SU-DHL-6 (cell line): Measurements from ENCODE around the gene SETBP1.

Experiments
- H2AFZ ChIP-seq: fragments of 200-600 bp; sonication (generic); 2 replicates; pipeline ENCODE4 v1.6.1; 2014; ENCODE audit warnings: low read depth, mild to moderate bottlenecking, moderate library complexity, mixed read lengths, antibody characterized with exemption, low read length; ENCODE audit not compliant: severe bottlenecking
- H3F3A ChIP-seq: fragments of 200-600 bp; shearing (Covaris generic); 2 replicates; pipeline ENCODE4 v1.6.0; 2016; ENCODE audit warnings: antibody characterized with exemption, mild to moderate bottlenecking; ENCODE audit not compliant: insufficient read depth
- H3K27ac ChIP-seq: fragments of 200-600 bp; sonication (generic); 2 replicates; pipeline ENCODE4 v1.5.1; 2016; ENCODE audit warnings: low read depth, mild to moderate bottlenecking, low read length, moderate library complexity, mixed read lengths
- H3K27me3 ChIP-seq: fragments of 200-600 bp; sonication (generic), shearing (Covaris generic); 2 replicates; pipeline ENCODE4 v1.6.0; 2014; ENCODE audit warnings: mild to moderate bottlenecking, low read length
- H3K36me3 ChIP-seq: fragments of 200-600 bp; sonication (generic); 2 replicates; pipeline ENCODE4 v1.6.1; 2014; ENCODE audit warnings: mild to moderate bottlenecking, low read length, mixed read lengths
- H3K4me2 ChIP-seq: fragments of 300-600, 200-600 bp; shearing (Covaris generic), sonication (generic); 2 replicates; pipeline ENCODE4 v1.6.0; 2014; ENCODE audit warnings: low read length, low read depth, mild to moderate bottlenecking; ENCODE audit not compliant: poor library complexity, severe bottlenecking
- H3K4me3 ChIP-seq: fragments of 200-600 bp; sonication (generic); 2 replicates; pipeline ENCODE4 v1.5.1; 2014; ENCODE audit warnings: antibody characterized with exemption, low read length, mild to moderate bottlenecking, mixed read lengths; ENCODE audit not compliant: insufficient read depth, poor library complexity, severe bottlenecking
- H3K79me2 ChIP-seq: fragments of 200-600 bp; sonication (generic); 2 replicates; pipeline ENCODE4 v1.6.1; 2014; ENCODE audit warnings: mild to moderate bottlenecking, low read length, moderate library complexity; ENCODE audit not compliant: insufficient read depth
- H3K9ac ChIP-seq: fragments of 200-600 bp; sonication (generic); 2 replicates; pipeline ENCODE4 v1.7.0; 2014; ENCODE audit warnings: mild to moderate bottlenecking, low read length
- H3K9me2 ChIP-seq: fragments of 200-600 bp; sonication (generic); replicated peaks from 2 replicates; pipeline ENCODE4 v1.6.1; 2014; ENCODE audit warnings: low read length; ENCODE audit not compliant: insufficient read depth
- H3K9me3 ChIP-seq: fragments of 200-600 bp; sonication (generic); 2 replicates; pipeline ENCODE4 v1.6.1; 2014; ENCODE audit warnings: low read length, mixed read lengths; ENCODE audit not compliant: insufficient read depth
- H4K20me1 ChIP-seq: fragments of 200-600 bp; sonication (generic); 2 replicates; pipeline ENCODE4 v1.6.1; 2014; ENCODE audit warnings: low read depth, mild to moderate bottlenecking, antibody characterized with exemption, low read length, moderate library complexity, mixed read lengths
- EZH2phosphoT487 ChIP-seq: fragments of 200-600 bp; sonication (generic), shearing (Covaris generic); conservative IDR thresholded peaks from 2 replicates; pipeline ENCODE4 v1.6.1; 2018; ENCODE audit warnings: mild to moderate bottlenecking, antibody characterized with exemption, low read length, moderate library complexity, mixed read lengths
- TF ChIP-seq, protein P1 (sequence below): fragments of 200-600 bp; sonication (generic); IDR thresholded peaks from one replicate; pipeline ENCODE4 v1.5.1; 2017; ENCODE audit warnings: antibody characterized with exemption, mild to moderate bottlenecking, low read length, moderate library complexity; ENCODE audit not compliant: insufficient read depth, poor library complexity, severe bottlenecking

Gene SETBP1

DNA sequence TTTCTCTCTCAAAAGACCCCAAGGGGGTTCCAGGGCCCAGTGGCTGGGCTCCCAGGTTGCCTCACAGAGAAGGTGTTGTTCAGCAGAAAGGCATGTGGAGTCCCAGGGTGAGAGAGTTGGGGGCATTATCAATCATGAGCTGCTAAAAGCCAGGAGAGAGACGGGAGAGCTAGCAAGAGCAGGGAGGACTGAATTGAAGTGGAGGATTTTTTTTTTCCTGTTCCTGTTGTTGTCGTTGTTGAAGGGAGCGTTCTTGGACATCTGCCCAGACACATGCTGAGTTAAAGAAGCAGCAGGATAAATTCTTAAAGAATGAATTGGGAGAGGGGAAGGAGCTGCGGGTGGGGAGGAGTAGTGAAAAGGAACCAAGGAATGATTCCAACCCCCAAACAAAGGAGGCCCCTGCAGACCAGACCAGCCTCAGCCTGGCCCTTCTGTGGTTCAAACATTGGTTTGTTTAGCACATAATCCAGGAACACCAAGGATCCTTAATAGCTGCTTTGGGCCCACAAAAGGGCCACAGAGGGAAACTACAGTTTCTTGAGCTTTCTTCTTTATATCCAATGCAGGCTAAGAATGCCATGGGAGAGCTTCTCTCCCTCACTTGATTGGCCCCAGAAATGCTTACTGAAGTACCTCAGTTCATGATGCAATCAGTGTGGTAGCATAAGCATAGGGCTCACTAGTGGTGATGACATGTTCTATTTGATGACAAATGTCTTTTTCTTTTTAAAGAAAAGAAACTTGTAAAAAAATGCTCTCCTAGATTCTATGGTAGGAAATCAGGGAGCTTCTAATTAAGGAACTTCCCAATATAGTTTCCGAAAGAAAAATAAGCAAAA, 146.0 kb downstream of the SETBP1 start:
- Histone ChIP-seq H3K9ac (no peak overlapping the region), H3K4me3 (no peak overlapping the region), H3K27me3 (no peaks in the 10 kb centered on the region), H3K9me3 (no peaks in the 10 kb centered on the region), H3K4me2 (no peak overlapping the region), H2AFZ (no peak overlapping the region), H3K79me2 (no peaks in the 10 kb centered on the region), H3K9me2 (no peaks in the 10 kb centered on the region), H4K20me1 (no peaks in the 10 kb centered on the region), H3K27ac (no peak overlapping the region), H3F3A (no peaks in the 10 kb centered on the region), H3K36me3 (no peaks in the 10 kb centered on the region)
- TF ChIP-seq, protein P1, sequence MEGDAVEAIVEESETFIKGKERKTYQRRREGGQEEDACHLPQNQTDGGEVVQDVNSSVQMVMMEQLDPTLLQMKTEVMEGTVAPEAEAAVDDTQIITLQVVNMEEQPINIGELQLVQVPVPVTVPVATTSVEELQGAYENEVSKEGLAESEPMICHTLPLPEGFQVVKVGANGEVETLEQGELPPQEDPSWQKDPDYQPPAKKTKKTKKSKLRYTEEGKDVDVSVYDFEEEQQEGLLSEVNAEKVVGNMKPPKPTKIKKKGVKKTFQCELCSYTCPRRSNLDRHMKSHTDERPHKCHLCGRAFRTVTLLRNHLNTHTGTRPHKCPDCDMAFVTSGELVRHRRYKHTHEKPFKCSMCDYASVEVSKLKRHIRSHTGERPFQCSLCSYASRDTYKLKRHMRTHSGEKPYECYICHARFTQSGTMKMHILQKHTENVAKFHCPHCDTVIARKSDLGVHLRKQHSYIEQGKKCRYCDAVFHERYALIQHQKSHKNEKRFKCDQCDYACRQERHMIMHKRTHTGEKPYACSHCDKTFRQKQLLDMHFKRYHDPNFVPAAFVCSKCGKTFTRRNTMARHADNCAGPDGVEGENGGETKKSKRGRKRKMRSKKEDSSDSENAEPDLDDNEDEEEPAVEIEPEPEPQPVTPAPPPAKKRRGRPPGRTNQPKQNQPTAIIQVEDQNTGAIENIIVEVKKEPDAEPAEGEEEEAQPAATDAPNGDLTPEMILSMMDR = no peak
- no peak for TF ChIP-seq EZH2phosphoT487

DNA sequence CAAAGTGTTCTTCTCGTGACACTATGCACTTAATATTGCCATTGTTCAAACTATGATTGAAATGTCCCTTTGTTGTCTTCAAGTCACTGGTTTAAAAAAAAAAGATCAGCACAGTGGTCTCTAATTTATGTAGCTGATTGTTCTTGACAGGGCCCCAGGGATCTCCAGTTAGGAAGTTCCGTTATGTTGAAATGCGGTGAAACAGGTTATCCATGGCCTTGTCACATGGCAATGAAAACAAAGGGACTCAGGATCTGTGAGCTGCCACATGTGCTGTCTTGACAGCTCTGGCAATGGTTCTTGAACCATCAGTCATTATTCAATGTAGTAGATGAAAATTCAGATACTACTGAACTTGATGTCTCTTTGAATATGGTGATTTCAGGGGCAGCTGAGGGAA, 147.4 kb downstream of the SETBP1 start:
- H3K36me3 ChIP-seq = no peaks in the 10 kb centered on the region
- no peak overlapping the region for H2AFZ ChIP-seq
- H3K27ac ChIP-seq = no peak overlapping the region
- H3K79me2 ChIP-seq = no peaks in the 10 kb centered on the region
- no peak overlapping the region for H3K9ac ChIP-seq
- no peak overlapping the region for H3K4me2 ChIP-seq
- H4K20me1 ChIP-seq = no peaks in the 10 kb centered on the region
- H3K4me3 ChIP-seq = no peak overlapping the region
- H3F3A ChIP-seq = no peaks in the 10 kb centered on the region
- TF ChIP-seq, protein P1 = no peak
- TF ChIP-seq EZH2phosphoT487 = no peak
- H3K9me3 ChIP-seq = no peaks in the 10 kb centered on the region
- H3K9me2 ChIP-seq = no peaks in the 10 kb centered on the region
- no peaks in the 10 kb centered on the region for H3K27me3 ChIP-seq

DNA sequence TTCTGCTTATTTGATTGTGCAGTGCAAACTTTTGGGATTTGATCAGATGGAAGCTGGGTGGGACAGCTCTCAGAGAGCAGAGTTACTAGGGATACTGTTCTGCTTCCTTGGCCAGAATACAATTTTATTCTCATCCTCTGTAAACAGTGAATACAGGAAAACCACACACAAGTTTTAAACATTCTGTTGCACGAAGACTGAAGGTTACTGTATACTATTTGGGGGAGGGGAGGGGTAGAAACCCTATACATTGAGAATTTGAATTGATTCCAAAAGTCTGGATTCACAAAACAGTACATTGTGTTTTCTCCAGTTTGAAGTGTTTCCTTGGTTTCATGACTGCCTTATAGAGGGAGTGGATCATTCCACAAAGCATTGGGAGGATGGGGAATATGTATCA, 149.9 kb downstream of the SETBP1 start:
- Histone ChIP-seq H2AFZ (no peak overlapping the region), H4K20me1 (no peaks in the 10 kb centered on the region), H3K27ac (no peak overlapping the region), H3K36me3 (no peaks in the 10 kb centered on the region), H3K4me2 (no peak overlapping the region), H3F3A (no peaks in the 10 kb centered on the region), H3K79me2 (no peaks in the 10 kb centered on the region), H3K4me3 (no peak overlapping the region), H3K9ac (no peak overlapping the region), H3K9me2 (no peaks in the 10 kb centered on the region), H3K27me3 (no peaks in the 10 kb centered on the region), H3K9me3 (no peaks in the 10 kb centered on the region)
- no peak for TF ChIP-seq EZH2phosphoT487
- TF ChIP-seq, protein P1 = no peak
